ENCODE data around the gene HECTD1.
"Not testable (repeated sequence)": the region's sequence is repeated elsewhere in the genome, so short reads cannot be mapped to it uniquely, and the experiment has no call there.

Gene HECTD1

DNA sequence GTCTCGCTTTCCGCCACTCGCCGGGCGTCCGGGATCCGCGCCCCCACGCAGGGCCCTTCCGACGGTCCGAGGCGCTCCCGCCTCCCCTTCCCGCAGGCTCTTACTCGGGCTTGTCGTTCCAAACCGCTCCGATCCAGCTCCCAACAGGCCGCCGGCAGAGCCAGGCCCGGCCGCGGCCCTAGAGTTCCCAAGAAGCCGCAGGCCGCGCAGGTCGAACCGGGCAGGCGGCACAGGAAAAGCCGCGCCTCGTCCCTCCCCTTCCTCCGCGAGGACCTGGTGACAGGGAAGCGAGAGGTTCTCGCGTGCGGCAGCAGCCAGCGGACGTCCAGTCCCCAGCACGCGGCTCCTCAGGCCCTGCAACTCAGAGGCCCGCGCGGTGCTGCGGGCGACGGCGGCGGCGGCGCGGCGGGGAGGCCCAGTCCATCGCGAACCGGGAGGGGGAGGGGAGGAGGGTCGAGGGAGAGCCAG is 272 bp downstream of the HECTD1 start:
- Histone ChIP-seq H3K4me2 (ENCODE audit: low read length) (peak overlapping the region; percentile 94), H3K27me3 (ENCODE audit: control insufficient read depth, insufficient read depth, low read length) (no peaks in the 10 kb centered on the region), H3K36me3 (ENCODE audit: control insufficient read depth, insufficient read depth, low read length) (no peaks in the 10 kb centered on the region), H3K9me3 (ENCODE audit: control insufficient read depth, low read length) (no peaks in the 10 kb centered on the region), H3K4me3 (ENCODE audit: low read depth, low read length) (peak overlapping the region; percentile 87), H3K4me1 (peaks cover 3% of the 10 kb centered on the region), H3K27ac (peak overlapping the region; percentile 90), H2AFZ (peak overlapping the region; percentile 94), H3K79me2 (peaks cover 17% of the 10 kb centered on the region), H3K9ac (peak overlapping the region; percentile 98)
- no peak for TF ChIP-seq CTCF (IDR thresholded peaks at IDR 0.05)

DNA sequence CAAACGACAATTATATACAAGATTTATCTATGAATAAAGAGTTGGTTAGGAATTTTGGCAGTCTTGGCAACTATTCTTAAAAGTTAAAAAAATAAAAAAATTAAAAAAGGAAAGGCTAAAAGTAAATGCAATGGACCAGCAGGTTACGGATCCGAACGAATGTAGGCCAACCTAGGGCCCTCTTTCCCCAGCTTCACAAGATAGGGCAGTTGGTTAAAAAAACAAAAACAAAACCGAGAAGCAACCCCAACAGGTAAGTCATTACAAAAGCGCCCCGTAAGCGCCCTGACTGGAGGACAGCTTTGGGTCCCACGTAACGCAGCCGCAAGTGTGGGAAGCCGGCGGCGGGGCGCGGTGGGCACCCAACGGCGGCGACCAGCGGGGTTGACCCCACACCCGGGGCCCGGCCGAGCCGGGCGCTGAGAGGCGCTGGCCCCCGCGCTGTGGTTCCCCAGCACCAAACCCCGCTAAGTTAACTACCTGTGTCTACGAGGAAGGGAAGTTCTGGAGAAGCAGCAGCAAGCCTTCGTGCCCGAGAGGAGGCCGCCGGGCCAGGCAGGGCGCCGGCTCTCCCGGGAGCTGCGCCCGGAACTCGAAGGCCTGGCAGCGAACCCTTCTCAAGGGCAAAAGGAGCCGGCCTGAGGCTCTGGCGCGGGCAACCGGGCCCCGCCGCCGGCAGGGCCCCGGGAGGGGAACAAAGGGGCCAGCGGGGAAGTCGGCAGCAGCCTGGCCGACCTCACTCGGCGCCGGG is 882 bp downstream of the HECTD1 start:
- H3K36me3 ChIP-seq (ENCODE audit: control insufficient read depth, insufficient read depth, low read length), result no peaks in the 10 kb centered on the region
- H3K4me2 ChIP-seq (ENCODE audit: low read length), result peak overlapping the region; percentile 94
- H3K4me3 ChIP-seq (ENCODE audit: low read depth, low read length), result peak overlapping the region; percentile 87
- peaks cover 3% of the 10 kb centered on the region for H3K4me1 ChIP-seq
- H3K9ac ChIP-seq, result peak overlapping the region; percentile 98
- no peak for TF ChIP-seq CTCF (IDR thresholded peaks at IDR 0.05)
- H3K79me2 ChIP-seq, result peaks cover 20% of the 10 kb centered on the region
- H3K9me3 ChIP-seq (ENCODE audit: control insufficient read depth, low read length), result no peaks in the 10 kb centered on the region
- H3K27me3 ChIP-seq (ENCODE audit: control insufficient read depth, insufficient read depth, low read length), result no peaks in the 10 kb centered on the region
- H2AFZ ChIP-seq, result peak overlapping the region; percentile 94
- H3K27ac ChIP-seq, result peak overlapping the region; percentile 90

- peak overlapping the region; percentile 87 for H3K4me3 ChIP-seq (ENCODE audit: low read depth, low read length)
- no peak overlapping the region for H3K9ac ChIP-seq
- peak overlapping the region; percentile 90 for H3K27ac ChIP-seq
- no peaks in the 10 kb centered on the region for H3K9me3 ChIP-seq (ENCODE audit: control insufficient read depth, low read length)
- no peaks in the 10 kb centered on the region for H3K27me3 ChIP-seq (ENCODE audit: control insufficient read depth, insufficient read depth, low read length)
- H3K4me2 ChIP-seq (ENCODE audit: low read length), result peak overlapping the region; percentile 94
- no peak overlapping the region for H2AFZ ChIP-seq
- no peak for TF ChIP-seq CTCF (IDR thresholded peaks at IDR 0.05)
- H3K79me2 ChIP-seq, result peaks cover 27% of the 10 kb centered on the region
- peaks cover 3% of the 10 kb centered on the region for H3K4me1 ChIP-seq
- H3K36me3 ChIP-seq (ENCODE audit: control insufficient read depth, insufficient read depth, low read length), result no peaks in the 10 kb centered on the region
Observed at GRCh38 chr14:31205681-31206535, 1.7 kb downstream of the HECTD1 start.

DNA sequence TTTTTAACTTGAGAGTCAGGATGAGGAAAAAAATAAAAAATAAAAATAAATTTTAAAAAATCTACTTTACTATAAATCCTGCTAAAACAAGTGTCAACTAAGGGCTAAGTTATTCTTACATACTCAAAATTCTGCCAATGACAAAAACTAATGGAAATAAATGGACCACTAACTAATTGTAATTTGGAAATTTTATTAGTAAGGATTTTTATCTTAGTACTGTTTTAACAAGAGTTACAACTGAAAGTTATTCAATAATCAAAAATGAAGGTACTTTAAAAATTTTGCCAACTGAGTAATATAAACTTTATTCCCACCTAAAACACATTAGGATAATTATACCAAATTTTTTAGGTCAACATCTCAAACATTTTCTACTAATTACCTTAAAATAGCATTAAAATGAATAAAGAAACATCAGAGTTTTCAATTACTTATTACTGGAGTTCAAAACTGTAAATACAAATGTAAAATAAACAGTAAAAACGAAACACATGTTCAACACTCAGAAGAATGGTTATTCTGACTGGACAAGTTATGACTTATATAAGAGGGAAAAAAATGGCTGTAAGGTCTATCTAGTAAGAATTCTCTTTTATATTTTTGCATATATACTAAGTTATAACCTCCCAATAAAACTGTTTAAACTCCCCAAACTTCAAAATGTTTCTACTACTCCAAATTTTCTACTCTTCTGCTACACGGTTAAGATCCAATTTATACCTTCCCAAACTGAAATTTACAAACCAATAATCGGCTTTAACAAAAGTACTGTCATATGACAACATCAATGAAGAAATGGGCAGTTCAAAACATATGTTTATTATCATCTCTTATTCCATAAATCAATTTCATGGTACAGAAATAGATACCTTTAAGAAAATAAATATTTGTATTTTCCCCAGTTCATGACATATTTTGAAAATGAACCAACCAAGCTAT is 2.7 kb downstream of the HECTD1 start:
- Histone ChIP-seq H3K27me3 (ENCODE audit: control insufficient read depth, insufficient read depth, low read length) (no peaks in the 10 kb centered on the region), H3K36me3 (ENCODE audit: control insufficient read depth, insufficient read depth, low read length) (no peaks in the 10 kb centered on the region), H3K9ac (no peak overlapping the region), H3K27ac (peak overlapping the region; percentile 90), H3K4me2 (ENCODE audit: low read length) (peak overlapping the region; percentile 94), H3K4me3 (ENCODE audit: low read depth, low read length) (peak overlapping the region; percentile 87), H3K4me1 (peaks cover 6% of the 10 kb centered on the region), H3K9me3 (ENCODE audit: control insufficient read depth, low read length) (no peaks in the 10 kb centered on the region), H2AFZ (no peak overlapping the region), H3K79me2 (peaks cover 38% of the 10 kb centered on the region)
- no peak for TF ChIP-seq CTCF (IDR thresholded peaks at IDR 0.05)

DNA sequence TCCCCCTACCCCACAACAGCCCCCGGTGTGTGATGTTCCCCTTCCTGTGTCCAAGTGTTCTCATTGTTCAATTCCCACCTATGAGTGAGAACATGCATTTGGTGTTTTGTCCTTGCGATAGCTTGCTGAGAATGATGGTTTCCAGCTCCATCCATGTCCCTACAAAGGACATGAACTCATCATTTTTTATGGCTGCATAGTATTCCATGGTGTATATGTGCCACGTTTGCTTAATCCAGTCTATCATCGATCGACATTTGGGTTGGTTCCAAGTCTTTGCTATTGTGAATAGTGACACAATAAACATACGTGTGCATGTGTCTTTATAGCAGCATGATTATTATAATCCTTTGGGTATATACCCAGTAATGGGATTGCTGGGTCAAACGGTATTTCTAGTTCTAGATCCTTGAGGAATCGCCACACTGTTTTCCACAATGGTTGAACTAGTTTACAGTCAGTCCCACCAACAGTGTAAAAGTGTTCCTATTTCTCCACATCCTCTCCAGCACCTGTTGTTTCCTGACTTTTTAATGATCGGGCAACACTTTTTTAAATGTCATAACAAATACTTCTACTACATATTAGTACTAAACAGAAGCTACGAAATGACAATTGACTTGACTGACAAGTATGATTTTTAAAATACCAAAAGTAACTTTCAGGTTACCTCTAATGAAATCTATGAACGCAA is 3.5 kb downstream of the HECTD1 start:
- H3K9me3 ChIP-seq (ENCODE audit: control insufficient read depth, low read length); H3K4me3 ChIP-seq (ENCODE audit: low read depth, low read length); H3K4me2 ChIP-seq (ENCODE audit: low read length); H3K4me1 ChIP-seq; H2AFZ ChIP-seq; H3K9ac ChIP-seq; H3K27ac ChIP-seq; H3K27me3 ChIP-seq (ENCODE audit: control insufficient read depth, insufficient read depth, low read length); H3K36me3 ChIP-seq (ENCODE audit: control insufficient read depth, insufficient read depth, low read length): not testable (repeated sequence)
- peaks cover 46% of the 10 kb centered on the region for H3K79me2 ChIP-seq
